ENCODE measurements around the gene ARHGAP19. TPM values are rescaled to one million over a fixed set of nuclear protein-coding genes. Genes with fewer than 3 reads are reported as not detected.

ARHGAP19 gene
- total RNA-seq, 2 donors from 2014 or later: 26.8 to 47.6 TPM

DNA sequence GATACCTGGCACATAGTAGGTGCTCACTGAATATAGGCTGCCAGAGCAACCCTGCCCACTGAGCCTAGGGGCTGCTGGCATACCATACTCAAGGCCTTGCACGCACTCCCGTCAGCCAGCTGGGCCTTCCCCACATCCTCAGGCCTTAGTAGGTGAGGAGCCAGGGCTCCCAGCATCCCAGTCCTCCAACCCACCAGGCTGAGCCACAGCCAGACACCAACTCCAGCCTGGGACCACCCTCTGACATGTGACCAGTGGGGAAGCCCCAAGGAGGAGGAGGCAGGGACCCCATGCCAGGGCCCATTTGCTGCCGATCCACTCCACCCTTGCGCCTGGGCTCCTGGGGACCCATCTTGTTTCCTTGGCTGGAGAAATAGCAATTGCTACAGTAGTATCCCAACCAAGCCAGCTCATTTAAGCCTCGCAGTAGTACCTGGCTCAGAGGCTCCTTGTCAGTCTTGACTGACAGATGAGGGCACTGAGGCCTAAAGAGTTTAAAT lies 118.1 kb downstream of the ARHGAP19 start:
- Mint-ChIP-seq H3K4me3 (no peak overlapping the region), H3K36me3 (ENCODE audit: low read depth) (no peaks in the 10 kb centered on the region), H3K4me1 (peaks cover 7% of the 10 kb centered on the region), H3K9me3 (no peaks in the 10 kb centered on the region), H3K27ac (no peak overlapping the region), H3K27me3 (ENCODE audit: insufficient read depth) (peaks cover 13% of the 10 kb centered on the region)
- Histone ChIP-seq H3K36me3 (ENCODE audit: control insufficient read depth, insufficient read depth, low read length) (no peaks in the 10 kb centered on the region), H3K27me3 (ENCODE audit: control insufficient read depth, insufficient read depth, low read length, poor library complexity, severe bottlenecking) (peaks cover 12% of the 10 kb centered on the region), H3K9ac (ENCODE audit: extremely low read depth, low read length, poor library complexity, severe bottlenecking) (no peak overlapping the region), H3K27ac (ENCODE audit: low read depth, low read length) (no peak overlapping the region), H3K4me1 (ENCODE audit: control insufficient read depth, insufficient read depth, low read length) (no peaks in the 10 kb centered on the region), H3K4me3 (ENCODE audit: low read length) (no peak overlapping the region), H3K9me3 (ENCODE audit: control insufficient read depth, low read length) (no peaks in the 10 kb centered on the region)
- TF ChIP-seq, protein P1, sequence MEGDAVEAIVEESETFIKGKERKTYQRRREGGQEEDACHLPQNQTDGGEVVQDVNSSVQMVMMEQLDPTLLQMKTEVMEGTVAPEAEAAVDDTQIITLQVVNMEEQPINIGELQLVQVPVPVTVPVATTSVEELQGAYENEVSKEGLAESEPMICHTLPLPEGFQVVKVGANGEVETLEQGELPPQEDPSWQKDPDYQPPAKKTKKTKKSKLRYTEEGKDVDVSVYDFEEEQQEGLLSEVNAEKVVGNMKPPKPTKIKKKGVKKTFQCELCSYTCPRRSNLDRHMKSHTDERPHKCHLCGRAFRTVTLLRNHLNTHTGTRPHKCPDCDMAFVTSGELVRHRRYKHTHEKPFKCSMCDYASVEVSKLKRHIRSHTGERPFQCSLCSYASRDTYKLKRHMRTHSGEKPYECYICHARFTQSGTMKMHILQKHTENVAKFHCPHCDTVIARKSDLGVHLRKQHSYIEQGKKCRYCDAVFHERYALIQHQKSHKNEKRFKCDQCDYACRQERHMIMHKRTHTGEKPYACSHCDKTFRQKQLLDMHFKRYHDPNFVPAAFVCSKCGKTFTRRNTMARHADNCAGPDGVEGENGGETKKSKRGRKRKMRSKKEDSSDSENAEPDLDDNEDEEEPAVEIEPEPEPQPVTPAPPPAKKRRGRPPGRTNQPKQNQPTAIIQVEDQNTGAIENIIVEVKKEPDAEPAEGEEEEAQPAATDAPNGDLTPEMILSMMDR (conservative IDR thresholded peaks at IDR 0.05): no peak
- DNase-seq: no peak
- WGBS, 2 experiments (ENCODE audit: insufficient coverage in 1 of 2, insufficient read length in 1 of 2): 97 to 100% methylated on average over 3 to 5 of the region's 5 CpGs

DNA sequence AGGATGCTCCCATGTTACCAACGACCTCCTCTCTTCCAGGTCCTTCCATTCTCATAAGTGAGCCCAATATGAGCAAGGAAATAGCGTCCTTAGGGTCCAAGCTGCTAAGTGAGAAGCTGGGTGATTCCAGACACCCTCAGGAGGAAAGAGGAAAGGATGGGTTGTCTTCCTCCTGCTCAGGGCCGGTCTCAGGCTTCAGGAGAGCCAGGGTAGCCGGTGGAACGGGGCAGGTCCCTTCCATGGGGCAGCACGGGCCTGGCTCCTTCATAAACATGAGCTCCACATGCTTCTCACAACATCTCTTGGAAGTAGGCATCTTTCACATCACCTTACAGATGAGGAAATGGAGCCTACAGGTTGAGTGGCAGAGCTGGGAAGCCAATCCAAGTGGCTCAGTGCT lies 119.4 kb downstream of the ARHGAP19 start:
- Histone ChIP-seq H3K27ac (ENCODE audit: low read depth, low read length) (no peak overlapping the region), H3K36me3 (ENCODE audit: control insufficient read depth, insufficient read depth, low read length) (no peaks in the 10 kb centered on the region), H3K9ac (ENCODE audit: extremely low read depth, low read length, poor library complexity, severe bottlenecking) (no peak overlapping the region), H3K9me3 (ENCODE audit: control insufficient read depth, low read length) (no peaks in the 10 kb centered on the region), H3K27me3 (ENCODE audit: control insufficient read depth, insufficient read depth, low read length, poor library complexity, severe bottlenecking) (peaks cover 3% of the 10 kb centered on the region), H3K4me3 (ENCODE audit: low read length) (no peak overlapping the region), H3K4me1 (ENCODE audit: control insufficient read depth, insufficient read depth, low read length) (no peaks in the 10 kb centered on the region)
- no peak for DNase-seq
- Mint-ChIP-seq H3K36me3 (ENCODE audit: low read depth) (no peaks in the 10 kb centered on the region), H3K27ac (no peak overlapping the region), H3K9me3 (no peaks in the 10 kb centered on the region), H3K27me3 (ENCODE audit: insufficient read depth) (peaks cover 8% of the 10 kb centered on the region), H3K4me1 (peaks cover 8% of the 10 kb centered on the region), H3K4me3 (no peak overlapping the region)
- WGBS, 2 experiments (ENCODE audit: insufficient coverage in 1 of 2, insufficient read length in 1 of 2): 92 to 94% methylated on average over 3 to 5 of the region's 6 CpGs
- TF ChIP-seq, protein P1 (conservative IDR thresholded peaks at IDR 0.05): no peak

Other genes starting within 250 kb of the ARHGAP19 start
- gene SLIT1, start 106.7 kb downstream of the ARHGAP19 start, total RNA-seq: 1 to 10 TPM in 1 of 2 donors, under 1 TPM in 1; 0.97 to 2.4 TPM
- 1 to 10 TPM; 6.5 to 7.3 TPM for gene FRAT1, start 26.6 kb upstream of the ARHGAP19 start, total RNA-seq
- gene FRAT2, start 42.1 kb upstream of the ARHGAP19 start, total RNA-seq: 10 to 100 TPM; 31.0 to 35.2 TPM
- 10 to 100 TPM; 33.0 to 34.7 TPM for gene RRP12, start 108.7 kb upstream of the ARHGAP19 start, total RNA-seq
- 100 to 1,000 TPM; 490 to 499 TPM for gene PGAM1, start 133.6 kb upstream of the ARHGAP19 start, total RNA-seq
- gene EXOSC1, start 153.4 kb upstream of the ARHGAP19 start, total RNA-seq: 10 to 100 TPM; 48.9 to 55.6 TPM
- gene ZDHHC16, start 153.5 kb upstream of the ARHGAP19 start, total RNA-seq: 10 to 100 TPM; 44.5 to 53.6 TPM
- gene MMS19, start 205.8 kb upstream of the ARHGAP19 start, total RNA-seq: 10 to 100 TPM; 84.2 to 98.8 TPM
- 10 to 100 TPM; 19.1 to 19.3 TPM for gene UBTD1, start 206.3 kb upstream of the ARHGAP19 start, total RNA-seq

Measured in endodermal cell (in vitro differentiated cells).